ENCODE results near the gene RAMACL.

RAMACL gene

GRCh38 chr6:166572370-166573261 is 13.9 kb downstream of the RAMACL start:
- no peak for DNase-seq

GRCh38 chr6:166570929-166571713 is 15.4 kb downstream of the RAMACL start:
- no peak for DNase-seq

- DNase-seq, result no peak
These were observed 17.3 kb downstream of the RAMACL start for GRCh38 chr6:166569206-166569605.

GRCh38 chr6:166567813-166568212 is 18.7 kb downstream of the RAMACL start:
- no peak for DNase-seq

- DNase-seq, result no peak
These were observed 19.4 kb downstream of the RAMACL start for GRCh38 chr6:166567107-166567506.

- DNase-seq, result no peak
These were observed 20.2 kb downstream of the RAMACL start for GRCh38 chr6:166566026-166567011.

- DNase-seq, result no peak
These were observed 21.2 kb downstream of the RAMACL start for GRCh38 chr6:166565084-166565967.

- no peak for DNase-seq
These were observed 22.7 kb downstream of the RAMACL start for GRCh38 chr6:166563805-166564204.

- DNase-seq, result peak in 1 of 2 experiments; percentile 10
These were observed 23.3 kb downstream of the RAMACL start for GRCh38 chr6:166563200-166563599.

- no peak for DNase-seq
These were observed 23.8 kb downstream of the RAMACL start for GRCh38 chr6:166562726-166563125.

GRCh38 chr6:166561771-166562359 is 24.6 kb downstream of the RAMACL start:
- DNase-seq, result no peak

- no peak for DNase-seq
These were observed 26.3 kb downstream of the RAMACL start for GRCh38 chr6:166560222-166560621.

- DNase-seq, result no peak
These were observed 26.8 kb downstream of the RAMACL start for GRCh38 chr6:166559662-166560061.

GRCh38 chr6:166559211-166559610 is 27.3 kb downstream of the RAMACL start:
- DNase-seq, result no peak

GRCh38 chr6:166558156-166559005 is 28.1 kb downstream of the RAMACL start:
- no peak for DNase-seq

- DNase-seq, result peak; percentile 79 to 82
These were observed 29.6 kb downstream of the RAMACL start for GRCh38 chr6:166556863-166557322.

GRCh38 chr6:166556336-166556735 is 30.1 kb downstream of the RAMACL start:
- DNase-seq, result no peak

- no peak for DNase-seq
These were observed 31.4 kb downstream of the RAMACL start for GRCh38 chr6:166555086-166555485.

- no peak for DNase-seq
These were observed 32.2 kb downstream of the RAMACL start for GRCh38 chr6:166554316-166554715.
